Measurements from ENCODE around the gene FANCC. TPM values are rescaled to one million over a fixed set of nuclear protein-coding genes. Genes with fewer than 3 reads are reported as not detected.

FANCC gene
- total and polyA plus RNA-seq, 4 donors, result 8.3 to 32.4 (median 11.5) TPM

- no peak for DNase-seq (ENCODE audit: low spot score)
- no peak overlapping the region for H3K27ac ChIP-seq (ENCODE audit: low read depth in 1 of 2, low read length in 2 of 2)
- no peak overlapping the region for H3K9ac ChIP-seq (ENCODE audit: low read depth in 1 of 2, low read length in 2 of 2)
- H3K36me3 ChIP-seq (ENCODE audit: control insufficient read depth in 4 of 4, insufficient read depth in 3 of 4, low read depth in 1 of 4, low read length in 3 of 4), result no peaks in the 10 kb centered on the region
- H3K27me3 ChIP-seq (ENCODE audit: control insufficient read depth in 4 of 4, insufficient read depth in 4 of 4, low read length in 3 of 4), result no peaks in the 10 kb centered on the region
- no peaks in the 10 kb centered on the region for H3K9me3 ChIP-seq (ENCODE audit: control insufficient read depth in 4 of 4, low read length in 3 of 4)
- no peak overlapping the region for H3K4me3 ChIP-seq (ENCODE audit: low read depth in 1 of 3, low read length in 3 of 3)
- no peaks in the 10 kb centered on the region for H3K4me1 ChIP-seq (ENCODE audit: control insufficient read depth in 4 of 4, insufficient read depth in 4 of 4, low read length in 3 of 4)
- TF ChIP-seq TAF1 (conservative IDR thresholded peaks at IDR 0.05) (no peak), YY1 (IDR thresholded peaks at IDR 0.05) (no peak), REST (IDR thresholded peaks at IDR 0.05) (no peak), HNF4G (IDR thresholded peaks at IDR 0.05) (no peak), MAX (IDR thresholded peaks at IDR 0.05) (no peak), FOXA2 (IDR thresholded peaks at IDR 0.05) (no peak), NR2F2 (IDR thresholded peaks at IDR 0.05) (no peak), EGR1 (IDR thresholded peaks at IDR 0.05; ENCODE audit: low read depth in 2 of 2) (no peak), GABPA (IDR thresholded peaks at IDR 0.05 in 1 of 2, conservative IDR thresholded peaks at IDR 0.05 in 1 of 2) (no peak), RAD21 (IDR thresholded peaks at IDR 0.05) (no peak), HNF4A (conservative IDR thresholded peaks at IDR 0.05) (no peak), RXRA (IDR thresholded peaks at IDR 0.05) (no peak), FOXA1 (IDR thresholded peaks at IDR 0.05) (no peak), SP1 (IDR thresholded peaks at IDR 0.05) (no peak), JUND (IDR thresholded peaks at IDR 0.05) (no peak)
- TF ChIP-seq, protein P1, sequence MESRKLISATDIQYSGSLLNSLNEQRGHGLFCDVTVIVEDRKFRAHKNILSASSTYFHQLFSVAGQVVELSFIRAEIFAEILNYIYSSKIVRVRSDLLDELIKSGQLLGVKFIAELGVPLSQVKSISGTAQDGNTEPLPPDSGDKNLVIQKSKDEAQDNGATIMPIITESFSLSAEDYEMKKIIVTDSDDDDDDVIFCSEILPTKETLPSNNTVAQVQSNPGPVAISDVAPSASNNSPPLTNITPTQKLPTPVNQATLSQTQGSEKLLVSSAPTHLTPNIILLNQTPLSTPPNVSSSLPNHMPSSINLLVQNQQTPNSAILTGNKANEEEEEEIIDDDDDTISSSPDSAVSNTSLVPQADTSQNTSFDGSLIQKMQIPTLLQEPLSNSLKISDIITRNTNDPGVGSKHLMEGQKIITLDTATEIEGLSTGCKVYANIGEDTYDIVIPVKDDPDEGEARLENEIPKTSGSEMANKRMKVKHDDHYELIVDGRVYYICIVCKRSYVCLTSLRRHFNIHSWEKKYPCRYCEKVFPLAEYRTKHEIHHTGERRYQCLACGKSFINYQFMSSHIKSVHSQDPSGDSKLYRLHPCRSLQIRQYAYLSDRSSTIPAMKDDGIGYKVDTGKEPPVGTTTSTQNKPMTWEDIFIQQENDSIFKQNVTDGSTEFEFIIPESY (IDR thresholded peaks at IDR 0.05), result no peak
- TF ChIP-seq, protein P2, sequence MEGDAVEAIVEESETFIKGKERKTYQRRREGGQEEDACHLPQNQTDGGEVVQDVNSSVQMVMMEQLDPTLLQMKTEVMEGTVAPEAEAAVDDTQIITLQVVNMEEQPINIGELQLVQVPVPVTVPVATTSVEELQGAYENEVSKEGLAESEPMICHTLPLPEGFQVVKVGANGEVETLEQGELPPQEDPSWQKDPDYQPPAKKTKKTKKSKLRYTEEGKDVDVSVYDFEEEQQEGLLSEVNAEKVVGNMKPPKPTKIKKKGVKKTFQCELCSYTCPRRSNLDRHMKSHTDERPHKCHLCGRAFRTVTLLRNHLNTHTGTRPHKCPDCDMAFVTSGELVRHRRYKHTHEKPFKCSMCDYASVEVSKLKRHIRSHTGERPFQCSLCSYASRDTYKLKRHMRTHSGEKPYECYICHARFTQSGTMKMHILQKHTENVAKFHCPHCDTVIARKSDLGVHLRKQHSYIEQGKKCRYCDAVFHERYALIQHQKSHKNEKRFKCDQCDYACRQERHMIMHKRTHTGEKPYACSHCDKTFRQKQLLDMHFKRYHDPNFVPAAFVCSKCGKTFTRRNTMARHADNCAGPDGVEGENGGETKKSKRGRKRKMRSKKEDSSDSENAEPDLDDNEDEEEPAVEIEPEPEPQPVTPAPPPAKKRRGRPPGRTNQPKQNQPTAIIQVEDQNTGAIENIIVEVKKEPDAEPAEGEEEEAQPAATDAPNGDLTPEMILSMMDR (IDR thresholded peaks at IDR 0.05; ENCODE audit: low read depth, low read length, missing input control), result no peak
- TF ChIP-seq, protein P3, sequence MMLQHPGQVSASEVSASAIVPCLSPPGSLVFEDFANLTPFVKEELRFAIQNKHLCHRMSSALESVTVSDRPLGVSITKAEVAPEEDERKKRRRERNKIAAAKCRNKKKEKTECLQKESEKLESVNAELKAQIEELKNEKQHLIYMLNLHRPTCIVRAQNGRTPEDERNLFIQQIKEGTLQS (IDR thresholded peaks at IDR 0.05), result no peak
- WGBS, result 75% methylated on average over 8 of the region's 8 CpGs
These were observed 43.4 kb upstream of the FANCC start for GRCh38 chr9:95360866-95361265.

All from liver (tissue), 9 donors.